Lower leg skin (tissue), 3 donors: ENCODE data around the gene NDUFA7.

Experiments
- POLR2A ChIP-seq, 2 donors: fragments of 450-650 bp; IDR thresholded peaks; one replicate each; pipeline ENCODE4 v1.6.1; 2016 to 2017; ENCODE audit warnings: antibody characterized with exemption in 2 of 2, mild to moderate bottlenecking in 1 of 2, moderate library complexity in 1 of 2
- TF ChIP-seq, protein P1 (sequence below), 3 donors: fragments of 450-650 bp; IDR thresholded peaks; one replicate each; pipeline ENCODE4 v1.5.1; 2016; ENCODE audit warnings: antibody characterized with exemption in 3 of 3, mild to moderate bottlenecking in 3 of 3, moderate library complexity in 2 of 3

DNA sequence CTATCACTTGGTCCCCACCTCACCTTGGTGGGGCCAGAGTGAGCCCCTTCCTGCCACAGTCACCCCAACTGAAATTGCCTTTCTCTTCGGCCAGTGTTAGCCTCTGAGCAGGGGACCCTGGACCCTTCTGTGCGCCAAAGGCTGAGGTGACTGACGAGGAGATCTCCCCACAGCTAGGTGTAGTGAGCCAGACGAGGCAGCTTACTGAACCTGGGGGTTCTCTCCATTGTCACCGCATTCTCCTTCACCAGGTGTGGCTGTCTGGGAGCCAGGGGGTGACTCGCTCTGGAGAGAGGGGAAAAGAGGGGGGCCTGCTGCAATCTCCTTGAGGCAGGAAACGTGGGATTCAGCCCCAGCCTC, 1.4 kb upstream of the NDUFA7 start:
- TF ChIP-seq, protein P1, sequence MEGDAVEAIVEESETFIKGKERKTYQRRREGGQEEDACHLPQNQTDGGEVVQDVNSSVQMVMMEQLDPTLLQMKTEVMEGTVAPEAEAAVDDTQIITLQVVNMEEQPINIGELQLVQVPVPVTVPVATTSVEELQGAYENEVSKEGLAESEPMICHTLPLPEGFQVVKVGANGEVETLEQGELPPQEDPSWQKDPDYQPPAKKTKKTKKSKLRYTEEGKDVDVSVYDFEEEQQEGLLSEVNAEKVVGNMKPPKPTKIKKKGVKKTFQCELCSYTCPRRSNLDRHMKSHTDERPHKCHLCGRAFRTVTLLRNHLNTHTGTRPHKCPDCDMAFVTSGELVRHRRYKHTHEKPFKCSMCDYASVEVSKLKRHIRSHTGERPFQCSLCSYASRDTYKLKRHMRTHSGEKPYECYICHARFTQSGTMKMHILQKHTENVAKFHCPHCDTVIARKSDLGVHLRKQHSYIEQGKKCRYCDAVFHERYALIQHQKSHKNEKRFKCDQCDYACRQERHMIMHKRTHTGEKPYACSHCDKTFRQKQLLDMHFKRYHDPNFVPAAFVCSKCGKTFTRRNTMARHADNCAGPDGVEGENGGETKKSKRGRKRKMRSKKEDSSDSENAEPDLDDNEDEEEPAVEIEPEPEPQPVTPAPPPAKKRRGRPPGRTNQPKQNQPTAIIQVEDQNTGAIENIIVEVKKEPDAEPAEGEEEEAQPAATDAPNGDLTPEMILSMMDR (IDR thresholded peaks at IDR 0.05) = no peak
- TF ChIP-seq POLR2A (IDR thresholded peaks at IDR 0.05) = no peak
